GM10266 (cell line): ENCODE data around the gene NCAPH2.

Experiments used
- DNase-seq: peaks from one replicate; pipeline ENCODE4 v3.0.0; 2012; ENCODE audit errors: extremely low spot score
- CTCF ChIP-seq: IDR thresholded peaks from 2 replicates; pipeline ENCODE4 v1.5.1; 2012; ENCODE audit warnings: mild to moderate bottlenecking, low read depth; ENCODE audit not compliant: control insufficient read depth, insufficient read depth; ENCODE audit errors: missing control alignments

Gene NCAPH2

GRCh38 chr22:50463188-50463900, 44.7 kb upstream of the NCAPH2 start:
- no peak for TF ChIP-seq CTCF
- no peak for DNase-seq

- no peak for DNase-seq
- no peak for TF ChIP-seq CTCF
Observed at GRCh38 chr22:50464451-50464850, 43.6 kb upstream of the NCAPH2 start.

GRCh38 chr22:50465066-50465930, 42.7 kb upstream of the NCAPH2 start:
- no peak for TF ChIP-seq CTCF
- DNase-seq = no peak

GRCh38 chr22:50467341-50467740, 40.7 kb upstream of the NCAPH2 start:
- no peak for TF ChIP-seq CTCF
- no peak for DNase-seq

- TF ChIP-seq CTCF = no peak
- DNase-seq = no peak
Observed at GRCh38 chr22:50467773-50468440, 40.1 kb upstream of the NCAPH2 start.

- no peak for DNase-seq
- no peak for TF ChIP-seq CTCF
Observed at GRCh38 chr22:50468626-50469025, 39.4 kb upstream of the NCAPH2 start.
